RWPE2 (cell line): ENCODE data around the gene TMCC1.

Experiments
- ATAC-seq: fragments of 200-7000 bp; cut with Tn5 transposase; 3 replicates; pipeline ENCODE4 v1.9.1; 2021; ENCODE audit warnings: low read depth
- DNase-seq: peaks from one replicate; pipeline ENCODE4 v3.0.0-alpha.2; 2020; ENCODE audit warnings: low spot score
- H3K27ac ChIP-seq: fragments of 450-650 bp; 2 replicates; pipeline ENCODE4 v1.5.1; 2017; ENCODE audit warnings: mild to moderate bottlenecking; ENCODE audit not compliant: poor library complexity, severe bottlenecking
- H3K27me3 ChIP-seq: fragments of 250-450 bp; sonication (Bioruptor Pico); 2 replicates; pipeline ENCODE4 v1.5.1; 2021; ENCODE audit warnings: mild to moderate bottlenecking, moderate library complexity; ENCODE audit not compliant: insufficient read depth, poor library complexity, severe bottlenecking
- H3K36me3 ChIP-seq: fragments of 250-450 bp; sonication (Bioruptor Pico); 2 replicates; pipeline ENCODE4 v1.5.1; 2020; ENCODE audit warnings: low read depth, mild to moderate bottlenecking, moderate library complexity
- H3K4me1 ChIP-seq: fragments of 250-450 bp; sonication (Bioruptor Pico); 2 replicates; pipeline ENCODE4 v1.5.1; 2021; ENCODE audit warnings: mild to moderate bottlenecking, moderate library complexity; ENCODE audit not compliant: insufficient read depth, poor library complexity, severe bottlenecking
- H3K4me3 ChIP-seq: fragments of 250-450 bp; sonication (Bioruptor Pico); 2 replicates; pipeline ENCODE4 v1.5.1; 2021; ENCODE audit warnings: mild to moderate bottlenecking, moderate library complexity; ENCODE audit not compliant: severe bottlenecking
- H3K9me3 ChIP-seq: fragments of 250-450 bp; sonication (Bioruptor Pico); 2 replicates; pipeline ENCODE4 v1.5.1; 2021; ENCODE audit warnings: mild to moderate bottlenecking, moderate library complexity; ENCODE audit not compliant: severe bottlenecking
- TF ChIP-seq, protein P1 (sequence below): fragments of 450-650 bp; IDR thresholded peaks from one replicate; pipeline ENCODE4 v1.5.1; 2017; ENCODE audit warnings: mild to moderate bottlenecking, moderate library complexity; ENCODE audit not compliant: poor library complexity, severe bottlenecking

TMCC1 gene

DNA sequence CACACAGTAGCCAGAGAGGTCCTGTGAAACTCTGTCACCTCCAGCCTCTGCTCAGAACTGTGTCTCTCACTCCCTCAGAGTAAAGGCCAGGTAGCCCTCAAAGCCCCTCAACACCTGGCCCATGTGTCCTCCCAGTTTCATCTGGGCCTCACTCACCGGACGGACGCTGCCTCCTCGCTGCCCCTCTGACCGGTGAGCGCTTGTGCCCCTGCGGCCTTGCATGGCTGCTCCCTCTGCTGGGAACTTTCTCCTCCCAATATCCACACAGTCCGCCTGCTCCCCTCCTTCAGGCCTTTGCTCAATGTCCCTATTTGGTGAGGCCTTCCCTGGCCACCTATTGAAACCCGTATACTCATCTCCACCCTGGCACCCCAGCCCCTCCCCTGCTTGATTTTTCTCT is 44.2 kb upstream of the TMCC1 start:
- no peak overlapping the region for H3K27ac ChIP-seq
- peaks cover 4% of the 10 kb centered on the region for H3K4me1 ChIP-seq
- no peaks in the 10 kb centered on the region for H3K9me3 ChIP-seq
- no peak overlapping the region for H3K4me3 ChIP-seq
- DNase-seq, result no peak
- H3K27me3 ChIP-seq, result no peaks in the 10 kb centered on the region
- H3K36me3 ChIP-seq, result no peaks in the 10 kb centered on the region
- TF ChIP-seq, protein P1, sequence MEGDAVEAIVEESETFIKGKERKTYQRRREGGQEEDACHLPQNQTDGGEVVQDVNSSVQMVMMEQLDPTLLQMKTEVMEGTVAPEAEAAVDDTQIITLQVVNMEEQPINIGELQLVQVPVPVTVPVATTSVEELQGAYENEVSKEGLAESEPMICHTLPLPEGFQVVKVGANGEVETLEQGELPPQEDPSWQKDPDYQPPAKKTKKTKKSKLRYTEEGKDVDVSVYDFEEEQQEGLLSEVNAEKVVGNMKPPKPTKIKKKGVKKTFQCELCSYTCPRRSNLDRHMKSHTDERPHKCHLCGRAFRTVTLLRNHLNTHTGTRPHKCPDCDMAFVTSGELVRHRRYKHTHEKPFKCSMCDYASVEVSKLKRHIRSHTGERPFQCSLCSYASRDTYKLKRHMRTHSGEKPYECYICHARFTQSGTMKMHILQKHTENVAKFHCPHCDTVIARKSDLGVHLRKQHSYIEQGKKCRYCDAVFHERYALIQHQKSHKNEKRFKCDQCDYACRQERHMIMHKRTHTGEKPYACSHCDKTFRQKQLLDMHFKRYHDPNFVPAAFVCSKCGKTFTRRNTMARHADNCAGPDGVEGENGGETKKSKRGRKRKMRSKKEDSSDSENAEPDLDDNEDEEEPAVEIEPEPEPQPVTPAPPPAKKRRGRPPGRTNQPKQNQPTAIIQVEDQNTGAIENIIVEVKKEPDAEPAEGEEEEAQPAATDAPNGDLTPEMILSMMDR, result no peak
- no peak for ATAC-seq

DNA sequence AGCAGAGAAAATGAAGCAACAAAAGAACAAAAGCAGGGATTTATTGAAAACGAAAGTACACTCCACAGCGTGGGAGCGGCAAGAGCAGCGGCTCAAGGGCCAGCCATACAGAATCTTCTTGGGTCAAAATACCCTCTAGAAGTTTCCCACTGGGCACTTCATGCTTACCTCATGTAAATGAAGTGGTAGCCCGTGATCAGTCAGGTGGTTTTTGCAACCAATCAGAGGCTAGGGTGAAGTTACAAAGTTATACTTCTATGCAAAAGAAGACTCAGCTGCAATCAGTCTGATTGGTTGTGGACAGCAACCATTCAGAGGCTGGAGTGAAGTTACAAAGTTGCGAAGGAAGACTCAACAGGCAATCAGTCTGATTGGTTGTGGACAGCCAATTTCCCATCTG is 43.2 kb upstream of the TMCC1 start:
- ATAC-seq, result peak; percentile 74
- no peak for DNase-seq
- TF ChIP-seq, protein P1, result no peak
- peak overlapping the region; percentile 9 for H3K4me3 ChIP-seq
- no peaks in the 10 kb centered on the region for H3K36me3 ChIP-seq
- H3K27me3 ChIP-seq, result no peaks in the 10 kb centered on the region
- H3K27ac ChIP-seq, result no peak overlapping the region
- H3K9me3 ChIP-seq, result no peaks in the 10 kb centered on the region
- H3K4me1 ChIP-seq, result peaks cover 4% of the 10 kb centered on the region

DNA sequence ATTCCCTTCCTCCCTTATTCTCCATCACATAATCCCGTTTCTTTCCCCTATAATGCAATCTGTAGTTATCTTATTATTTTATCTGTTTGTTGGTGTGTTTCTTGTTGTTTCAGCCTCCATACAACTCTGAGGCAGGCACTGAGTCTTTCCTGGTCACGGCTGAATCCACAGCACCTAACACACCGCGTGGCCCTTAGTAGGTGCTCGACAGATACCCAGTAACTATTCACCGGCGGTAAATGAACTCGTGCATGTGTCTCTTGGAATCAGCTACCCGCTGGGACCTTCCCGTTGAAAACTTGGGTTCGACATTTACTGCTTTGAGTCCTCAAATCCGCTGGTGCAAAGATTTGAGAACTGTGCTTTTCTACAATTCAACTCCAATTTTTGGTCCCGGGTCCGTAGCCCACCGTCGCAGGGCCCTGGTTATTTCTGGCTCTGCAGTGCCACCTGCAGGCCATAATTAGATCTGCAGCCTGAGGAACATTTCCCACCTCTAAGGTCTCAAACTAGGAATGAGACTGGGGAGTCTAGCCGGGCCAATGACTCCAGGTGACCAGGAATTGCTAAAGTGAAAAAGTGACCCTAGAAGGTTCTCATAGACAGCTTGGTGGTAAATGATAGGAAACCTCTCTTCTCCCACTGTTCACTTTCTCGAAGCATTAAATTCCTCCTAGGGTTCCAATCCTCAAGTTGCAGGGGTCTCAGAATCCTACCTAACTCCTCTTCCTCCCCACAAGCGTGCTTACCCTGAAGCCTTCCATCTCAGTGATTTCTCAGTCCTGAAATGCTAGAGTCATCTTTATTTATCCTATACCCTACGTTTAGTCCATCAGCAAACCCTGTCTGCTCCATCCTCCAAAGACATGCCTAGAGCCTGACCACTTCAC is 41.0 kb upstream of the TMCC1 start:
- TF ChIP-seq, protein P1, result peak; percentile 90
- H3K27ac ChIP-seq, result no peak overlapping the region
- H3K27me3 ChIP-seq, result no peaks in the 10 kb centered on the region
- peaks cover 4% of the 10 kb centered on the region for H3K4me1 ChIP-seq
- peak; percentile 52; the same call in 1 of the 3 replicates for ATAC-seq
- no peaks in the 10 kb centered on the region for H3K9me3 ChIP-seq
- no peak overlapping the region for H3K4me3 ChIP-seq
- no peaks in the 10 kb centered on the region for H3K36me3 ChIP-seq
- no peak for DNase-seq

DNA sequence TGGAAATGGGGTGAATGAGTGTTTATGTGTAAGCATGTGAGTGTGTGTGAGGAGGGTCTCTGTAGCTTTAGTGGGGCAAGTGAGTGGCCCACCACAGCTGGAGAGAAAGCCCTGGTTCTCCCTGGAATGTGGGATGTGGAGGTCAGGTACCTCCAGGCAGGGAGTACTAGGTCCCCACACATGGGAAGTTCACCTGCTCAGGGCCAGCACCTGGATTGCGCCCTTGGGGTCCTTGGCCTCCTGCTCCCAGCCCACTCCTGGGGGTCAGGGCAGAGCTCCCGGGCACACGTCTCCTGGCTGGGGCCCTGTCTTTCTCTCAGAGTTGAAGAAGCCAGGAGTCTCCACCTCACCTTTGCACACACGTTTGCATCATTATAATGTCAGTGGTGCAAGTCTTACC is 40.0 kb upstream of the TMCC1 start:
- ATAC-seq, result no peak
- no peak overlapping the region for H3K27ac ChIP-seq

More for the DNA sequence above, 40.0 kb upstream of the TMCC1 start:
- no peaks in the 10 kb centered on the region for H3K36me3 ChIP-seq
- TF ChIP-seq, protein P1, result no peak
- no peak for DNase-seq
- H3K27me3 ChIP-seq, result no peaks in the 10 kb centered on the region
- H3K9me3 ChIP-seq, result no peaks in the 10 kb centered on the region
- no peak overlapping the region for H3K4me3 ChIP-seq
- peaks cover 4% of the 10 kb centered on the region for H3K4me1 ChIP-seq
